ENCODE measurements around the gene CTBP2. TPM values are rescaled to one million over a fixed set of nuclear protein-coding genes. Genes with fewer than 3 reads are reported as not detected.

CTBP2 gene
- total RNA-seq, 1 experiment from 2014 or later: 212 TPM

DNA sequence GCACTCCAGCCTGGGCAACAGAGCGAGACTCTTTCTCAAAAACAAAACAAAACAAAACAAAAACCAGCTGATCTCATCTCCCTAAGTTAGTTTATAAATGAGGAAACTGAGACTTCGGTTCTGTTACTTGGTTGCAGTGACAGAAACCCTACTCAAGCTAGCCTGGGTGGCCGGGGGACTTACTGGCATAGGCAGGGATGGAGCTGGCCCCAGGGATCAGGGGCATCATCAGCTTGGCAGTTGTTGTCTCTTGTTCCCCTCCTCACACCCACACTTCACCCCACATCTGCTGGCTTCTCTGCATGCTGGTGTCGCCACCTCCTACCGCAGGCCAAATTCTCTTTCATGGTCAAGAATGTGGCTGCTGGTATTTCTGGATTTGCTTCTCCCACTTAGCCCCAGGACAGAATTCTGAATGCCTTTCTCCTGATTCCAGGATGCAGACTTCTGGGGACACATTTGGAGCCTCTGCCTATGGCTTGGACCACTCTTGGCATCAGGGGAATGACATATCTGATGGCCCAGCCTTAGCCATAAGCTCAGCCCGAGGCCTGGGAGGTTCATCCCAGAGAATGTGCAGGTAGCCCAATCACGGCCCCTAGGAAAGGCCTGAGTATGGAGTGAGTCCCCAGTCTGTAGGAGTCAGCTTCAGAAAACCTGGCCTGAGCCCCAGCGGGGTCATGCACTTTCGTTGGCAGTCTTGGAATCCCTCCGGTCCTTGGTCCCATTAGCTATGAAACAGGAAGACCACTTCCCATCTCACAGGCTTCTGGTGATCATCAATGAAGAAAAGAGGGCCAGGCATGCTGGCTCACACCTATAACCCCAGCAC lies 41.6 kb upstream of the CTBP2 start:
- TF ChIP-seq, protein P1, sequence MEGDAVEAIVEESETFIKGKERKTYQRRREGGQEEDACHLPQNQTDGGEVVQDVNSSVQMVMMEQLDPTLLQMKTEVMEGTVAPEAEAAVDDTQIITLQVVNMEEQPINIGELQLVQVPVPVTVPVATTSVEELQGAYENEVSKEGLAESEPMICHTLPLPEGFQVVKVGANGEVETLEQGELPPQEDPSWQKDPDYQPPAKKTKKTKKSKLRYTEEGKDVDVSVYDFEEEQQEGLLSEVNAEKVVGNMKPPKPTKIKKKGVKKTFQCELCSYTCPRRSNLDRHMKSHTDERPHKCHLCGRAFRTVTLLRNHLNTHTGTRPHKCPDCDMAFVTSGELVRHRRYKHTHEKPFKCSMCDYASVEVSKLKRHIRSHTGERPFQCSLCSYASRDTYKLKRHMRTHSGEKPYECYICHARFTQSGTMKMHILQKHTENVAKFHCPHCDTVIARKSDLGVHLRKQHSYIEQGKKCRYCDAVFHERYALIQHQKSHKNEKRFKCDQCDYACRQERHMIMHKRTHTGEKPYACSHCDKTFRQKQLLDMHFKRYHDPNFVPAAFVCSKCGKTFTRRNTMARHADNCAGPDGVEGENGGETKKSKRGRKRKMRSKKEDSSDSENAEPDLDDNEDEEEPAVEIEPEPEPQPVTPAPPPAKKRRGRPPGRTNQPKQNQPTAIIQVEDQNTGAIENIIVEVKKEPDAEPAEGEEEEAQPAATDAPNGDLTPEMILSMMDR (conservative IDR thresholded peaks at IDR 0.05): no peak
- H4K91ac ChIP-seq (ENCODE audit: insufficient read length, low read depth, low read length): no peak overlapping the region
- no peaks in the 10 kb centered on the region for H3K79me2 ChIP-seq (ENCODE audit: insufficient read depth, low read length)
- H3K4me1 ChIP-seq (ENCODE audit: insufficient read depth, low read length): no peaks in the 10 kb centered on the region
- H3K79me1 ChIP-seq (ENCODE audit: insufficient read depth, low read depth, low read length, poor library complexity, severe bottlenecking): no peaks in the 10 kb centered on the region
- no CpG with 5 or more reads among the region's 10 CpGs for WGBS (ENCODE audit: extremely low coverage, insufficient read length, low lambda C conversion rate)
- H2BK5ac ChIP-seq (ENCODE audit: insufficient read length, low read length): no peak overlapping the region
- no peak overlapping the region for H3K23ac ChIP-seq (ENCODE audit: insufficient read length, low read depth, low read length)
- H4K8ac ChIP-seq (replicated peaks; ENCODE audit: insufficient read length, low read depth, low read length): no peak overlapping the region
- Mint-ChIP-seq H3K36me3 (ENCODE audit: insufficient read depth in 1 of 3, low read depth in 3 of 3) (no peaks in the 10 kb centered on the region), H3K27me3 (ENCODE audit: low read depth) (0 out of 2 replicates have a peak, but pooled peaks cover 2% of the 10 kb centered on the region), H3K9me3 (no peaks in the 10 kb centered on the region), H3K4me3 (no peak overlapping the region), H3K27ac (no peak overlapping the region), H3K4me1 (no peaks in the 10 kb centered on the region)
- H3K23me2 ChIP-seq (ENCODE audit: insufficient read length, low read depth, low read length, poor library complexity, severe bottlenecking): no peaks in the 10 kb centered on the region
- H3K56ac ChIP-seq (ENCODE audit: insufficient read length, low read depth, low read length): no peak overlapping the region
- no peak overlapping the region for H3K18ac ChIP-seq (ENCODE audit: insufficient read length, low read depth, low read length)
- H2BK20ac ChIP-seq (ENCODE audit: low read depth, low read length, poor library complexity, severe bottlenecking): no peak overlapping the region
- no peaks in the 10 kb centered on the region for H3K27me3 ChIP-seq (ENCODE audit: insufficient read depth, low read length)
- no peak overlapping the region for H2AFZ ChIP-seq (ENCODE audit: low read length)
- H2BK12ac ChIP-seq (ENCODE audit: insufficient read length, low read depth, low read length): no peak overlapping the region
- H4K20me1 ChIP-seq (ENCODE audit: control insufficient read depth, insufficient read depth, insufficient read length): no peaks in the 10 kb centered on the region
- no peak overlapping the region for H3K27ac ChIP-seq (ENCODE audit: insufficient read length, low read depth, low read length)
- H2BK15ac ChIP-seq (ENCODE audit: low read depth, low read length): no peak overlapping the region
- H4K5ac ChIP-seq (ENCODE audit: insufficient read length, low read depth, low read length): no peak overlapping the region
- no peak overlapping the region for H3K4ac ChIP-seq (ENCODE audit: low read depth, low read length)
- no peak overlapping the region for H3K9ac ChIP-seq (ENCODE audit: extremely low read depth, insufficient read length, low read length)
- no peak overlapping the region for H2BK120ac ChIP-seq (ENCODE audit: low read depth, low read length, poor library complexity, severe bottlenecking)
- H3K4me2 ChIP-seq (ENCODE audit: insufficient read depth, insufficient read length, low read length): no peak overlapping the region
- H3K14ac ChIP-seq (ENCODE audit: insufficient read depth, low read length): no peak overlapping the region
- no peak overlapping the region for H3T11ph ChIP-seq (ENCODE audit: low read length)
- no peak overlapping the region for H2AK5ac ChIP-seq (ENCODE audit: insufficient read length, low read length)
- H3K9me3 ChIP-seq (ENCODE audit: control insufficient read depth, low read depth, low read length): no peaks in the 10 kb centered on the region
- DNase-seq: no peak
